GM18526 (cell line): ENCODE data around the gene CAPN5.

Experiments
- POLR2A ChIP-seq: IDR thresholded peaks from 3 replicates; pipeline ENCODE4 v1.6.1; 2011; ENCODE audit not compliant: insufficient read length; ENCODE audit errors: extremely low read depth

Gene CAPN5

DNA sequence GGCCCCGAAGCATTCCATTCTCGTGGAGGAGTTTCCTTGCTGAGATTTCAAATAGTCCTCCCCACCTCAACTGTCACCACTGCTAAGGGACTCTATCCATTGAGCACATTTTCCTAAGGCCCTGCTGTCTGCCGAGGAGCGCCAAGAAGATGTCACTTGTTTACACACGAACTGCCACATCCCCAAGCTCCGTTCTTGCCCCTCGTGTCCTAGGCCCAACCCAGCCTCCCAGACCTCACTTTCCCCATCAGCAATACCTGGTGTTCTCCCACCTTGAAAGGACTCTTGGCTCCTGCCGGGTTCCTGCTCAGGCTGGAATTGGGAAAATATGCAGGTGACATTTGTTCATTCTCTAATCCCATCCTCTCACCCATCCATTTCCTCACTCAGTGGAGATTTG is 57.3 kb downstream of the CAPN5 start:
- TF ChIP-seq POLR2A, result no peak

DNA sequence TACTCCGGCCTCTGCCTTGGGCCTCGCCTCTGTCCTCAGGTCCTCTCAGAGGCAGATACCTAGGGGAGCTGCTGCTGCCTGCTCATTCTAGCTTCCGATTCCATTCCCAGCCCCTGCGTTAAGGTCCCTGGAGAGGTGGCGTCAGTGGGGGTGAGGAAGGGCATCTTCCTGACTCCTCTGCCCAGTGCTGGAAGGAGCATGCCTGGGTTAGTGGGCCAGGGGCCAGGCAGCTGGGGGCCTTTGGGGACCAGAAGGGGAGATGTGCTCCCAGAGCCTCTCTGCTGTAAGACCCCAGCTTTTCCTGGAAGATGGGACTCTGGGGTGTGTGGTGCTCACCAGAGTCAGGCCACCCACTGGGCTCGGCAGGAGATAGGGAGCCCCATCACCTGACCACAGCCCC is 57.7 kb downstream of the CAPN5 start:
- no peak for TF ChIP-seq POLR2A

DNA sequence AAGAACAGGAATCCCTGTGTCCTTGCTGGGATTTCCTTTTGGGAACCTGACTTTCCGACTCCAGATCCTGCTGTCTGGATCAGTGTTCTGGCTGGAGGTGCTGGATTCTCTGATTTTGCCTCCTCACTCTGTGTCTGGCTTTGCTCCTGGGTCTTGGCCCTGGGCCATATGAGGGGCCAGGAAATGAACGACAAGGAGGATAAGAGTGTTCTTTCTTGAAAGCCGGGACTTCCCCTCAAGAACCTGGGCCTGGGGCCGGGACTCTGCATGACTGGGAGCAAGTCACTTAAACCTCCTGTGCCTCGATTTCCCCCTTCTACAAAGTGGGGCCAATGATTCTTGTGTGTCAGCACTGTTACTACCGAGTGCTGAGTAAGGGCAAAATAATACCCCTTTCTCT is 58.4 kb downstream of the CAPN5 start:
- TF ChIP-seq POLR2A, result no peak

DNA sequence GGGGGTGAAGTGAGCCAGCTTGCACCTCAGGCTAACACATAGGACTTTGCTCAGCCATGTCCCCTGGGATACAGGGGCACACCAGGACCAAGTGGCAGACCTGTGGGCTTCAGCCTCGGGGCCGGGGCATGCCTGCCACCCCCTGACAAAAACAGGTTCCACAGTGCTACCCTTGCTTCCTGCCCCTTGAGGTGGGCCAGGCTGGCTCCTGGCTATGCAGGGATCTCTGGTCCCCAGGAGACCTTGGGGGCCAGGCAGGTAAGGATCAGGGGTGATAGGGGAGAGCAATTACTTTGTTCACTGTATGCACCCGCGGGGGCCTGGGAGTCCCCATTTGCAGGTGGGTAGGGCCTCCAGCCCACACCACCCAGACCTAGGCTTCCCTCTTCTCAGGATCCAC is 58.9 kb downstream of the CAPN5 start:
- TF ChIP-seq POLR2A, result no peak

DNA sequence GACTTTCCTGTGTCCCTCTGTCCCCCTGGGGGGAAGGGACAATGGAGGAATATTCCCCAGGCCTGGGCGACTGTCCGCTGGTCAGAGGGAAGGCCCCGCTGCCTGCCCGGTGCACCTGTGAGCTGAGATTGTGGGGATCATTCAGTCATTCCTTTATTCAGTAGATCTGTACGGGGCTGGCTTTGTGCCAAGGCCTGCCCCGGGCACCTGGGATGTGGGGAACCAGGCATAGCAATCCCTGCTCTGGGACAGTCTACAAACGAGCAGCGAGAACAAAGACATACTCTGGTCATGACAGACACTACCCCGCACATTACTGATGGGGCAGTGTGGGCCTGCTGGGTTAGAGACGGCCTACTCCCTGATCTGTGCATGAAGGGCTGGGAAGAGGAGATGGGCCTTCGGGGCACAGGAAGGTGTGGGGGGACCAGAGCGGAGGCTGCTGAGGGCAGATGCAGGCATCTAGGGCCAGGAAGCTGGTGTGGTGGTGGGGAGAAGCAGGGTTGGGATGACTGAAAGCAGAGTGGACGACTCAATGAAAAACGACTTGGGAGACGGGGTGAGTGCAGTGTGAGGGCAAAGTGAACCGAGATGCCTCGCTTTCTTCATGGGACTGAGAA is 59.5 kb downstream of the CAPN5 start:
- no peak for TF ChIP-seq POLR2A

DNA sequence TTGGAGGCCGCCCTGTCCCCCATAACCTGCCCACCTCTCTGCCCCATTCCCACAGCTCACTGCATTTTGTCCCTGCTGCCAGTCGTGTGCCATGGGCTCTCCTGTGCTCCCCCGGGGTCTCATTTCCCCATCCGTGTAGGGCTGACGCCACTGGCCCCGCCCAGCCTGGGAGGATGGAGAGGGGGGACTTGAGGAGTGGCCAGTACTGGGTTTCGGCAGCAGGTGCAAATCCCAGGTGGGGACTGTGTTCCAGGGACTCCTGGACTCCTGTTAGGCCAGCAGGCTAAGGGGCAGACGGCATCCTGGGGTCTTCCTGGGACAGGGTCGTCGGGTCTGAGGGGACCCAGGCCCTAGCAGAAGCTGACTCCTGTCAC is 60.1 kb downstream of the CAPN5 start:
- no peak for TF ChIP-seq POLR2A

DNA sequence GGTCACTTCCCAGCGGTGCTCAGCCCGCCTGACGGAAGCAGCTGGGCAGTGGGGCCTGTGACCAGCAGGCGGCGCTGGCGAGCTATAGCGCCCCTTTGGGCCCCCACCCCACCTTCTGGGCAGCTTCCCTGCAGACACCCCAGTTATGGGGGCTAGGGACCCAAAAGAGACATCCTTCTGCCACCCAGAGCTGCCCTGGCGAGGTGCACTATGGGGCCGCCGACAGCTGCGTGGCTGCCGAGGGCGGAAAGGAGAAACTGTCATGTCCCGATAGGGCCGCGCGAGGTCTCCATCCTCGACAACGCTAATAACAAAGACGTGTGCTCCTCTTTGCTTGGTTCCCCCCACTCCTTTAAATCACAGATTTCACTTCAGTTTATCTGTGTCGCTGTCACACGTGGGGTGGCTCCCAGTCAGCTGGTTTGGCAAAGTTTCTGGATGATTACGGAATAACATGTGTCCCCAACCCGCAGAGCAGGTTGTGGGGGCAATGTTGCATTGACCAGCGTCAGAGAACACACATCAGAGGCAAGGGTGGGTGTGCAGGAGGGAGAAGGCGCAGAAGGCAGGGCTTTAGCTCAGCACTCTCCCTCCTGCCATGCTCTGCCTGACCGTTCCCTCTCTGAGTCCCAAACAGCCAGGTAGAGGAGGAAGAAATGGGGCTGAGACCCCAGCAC is 60.6 kb downstream of the CAPN5 start:
- TF ChIP-seq POLR2A, result no peak

DNA sequence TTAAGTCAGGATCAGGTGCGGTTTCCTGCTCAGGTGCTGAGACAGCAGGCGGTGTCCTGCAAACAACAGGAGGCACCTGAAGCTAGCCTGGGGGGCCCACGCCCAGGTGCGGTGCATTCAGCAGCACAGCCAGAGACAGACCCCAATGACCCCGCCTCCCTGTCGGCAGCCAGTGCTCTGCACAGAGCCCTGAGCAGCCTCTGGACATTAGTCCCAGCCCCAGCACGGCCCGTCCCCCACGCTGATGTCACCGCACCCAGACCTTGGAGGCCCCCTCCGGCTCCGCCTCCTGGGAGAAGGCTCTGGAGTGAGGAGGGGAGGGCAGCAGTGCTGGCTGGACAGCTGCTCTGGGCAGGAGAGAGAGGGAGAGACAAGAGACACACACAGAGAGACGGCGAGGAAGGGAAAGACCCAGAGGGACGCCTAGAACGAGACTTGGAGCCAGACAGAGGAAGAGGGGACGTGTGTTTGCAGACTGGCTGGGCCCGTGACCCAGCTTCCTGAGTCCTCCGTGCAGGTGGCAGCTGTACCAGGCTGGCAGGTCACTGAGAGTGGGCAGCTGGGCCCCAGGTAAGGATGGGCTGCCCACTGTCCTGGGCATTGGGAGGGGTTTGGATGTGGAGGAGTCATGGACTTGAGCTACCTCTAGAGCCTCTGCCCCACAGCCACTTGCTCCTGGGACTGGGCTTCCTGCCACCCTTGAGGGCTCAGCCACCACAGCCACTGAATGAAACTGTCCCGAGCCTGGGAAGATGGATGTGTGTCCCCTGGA is 61.3 kb downstream of the CAPN5 start, which contains the start of gene MYO7A:
Gene MYO7A (plus strand): TSS at position 327 of the 772 bp plus-strand sequence. CDS start 2,389 bp downstream, outside the sequence.
- no peak for TF ChIP-seq POLR2A

DNA sequence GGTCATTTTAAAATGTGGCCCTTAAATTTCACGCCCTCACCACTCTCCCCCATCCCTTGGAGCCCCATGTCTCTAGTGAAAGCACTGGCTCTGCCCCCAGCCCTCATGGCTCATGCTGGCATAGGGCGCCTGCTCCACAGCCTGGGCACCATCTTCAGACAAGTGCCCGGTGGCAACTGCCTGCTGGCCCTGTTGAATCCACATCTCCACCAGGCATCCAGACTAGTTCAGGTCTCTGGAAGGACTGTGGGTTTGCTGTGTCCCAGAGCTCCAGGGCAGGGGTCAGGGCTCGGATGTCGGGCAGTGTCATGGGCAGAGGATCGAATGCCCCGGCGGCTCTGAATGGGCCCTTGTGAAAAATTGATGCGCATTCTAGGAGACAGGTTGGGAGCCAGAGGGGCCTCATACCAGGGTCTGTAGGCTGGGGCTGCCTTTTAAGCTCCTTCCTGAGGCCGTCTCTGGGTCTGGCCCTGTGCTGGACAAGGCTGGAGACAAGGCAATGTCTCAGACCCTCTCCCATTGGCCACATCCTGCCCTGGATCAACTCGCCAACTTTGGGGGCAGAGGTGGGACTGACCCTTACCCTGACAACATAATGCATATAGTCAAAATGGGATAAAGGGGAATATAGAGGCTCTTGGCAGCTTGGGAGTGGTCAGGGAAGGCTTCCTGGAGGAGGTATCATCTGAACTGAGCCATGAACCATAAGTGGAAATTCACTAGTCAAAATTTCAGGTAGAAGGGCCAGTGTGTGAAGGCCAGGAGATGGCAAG is 62.5 kb downstream of the CAPN5 start:
- TF ChIP-seq POLR2A, result no peak

DNA sequence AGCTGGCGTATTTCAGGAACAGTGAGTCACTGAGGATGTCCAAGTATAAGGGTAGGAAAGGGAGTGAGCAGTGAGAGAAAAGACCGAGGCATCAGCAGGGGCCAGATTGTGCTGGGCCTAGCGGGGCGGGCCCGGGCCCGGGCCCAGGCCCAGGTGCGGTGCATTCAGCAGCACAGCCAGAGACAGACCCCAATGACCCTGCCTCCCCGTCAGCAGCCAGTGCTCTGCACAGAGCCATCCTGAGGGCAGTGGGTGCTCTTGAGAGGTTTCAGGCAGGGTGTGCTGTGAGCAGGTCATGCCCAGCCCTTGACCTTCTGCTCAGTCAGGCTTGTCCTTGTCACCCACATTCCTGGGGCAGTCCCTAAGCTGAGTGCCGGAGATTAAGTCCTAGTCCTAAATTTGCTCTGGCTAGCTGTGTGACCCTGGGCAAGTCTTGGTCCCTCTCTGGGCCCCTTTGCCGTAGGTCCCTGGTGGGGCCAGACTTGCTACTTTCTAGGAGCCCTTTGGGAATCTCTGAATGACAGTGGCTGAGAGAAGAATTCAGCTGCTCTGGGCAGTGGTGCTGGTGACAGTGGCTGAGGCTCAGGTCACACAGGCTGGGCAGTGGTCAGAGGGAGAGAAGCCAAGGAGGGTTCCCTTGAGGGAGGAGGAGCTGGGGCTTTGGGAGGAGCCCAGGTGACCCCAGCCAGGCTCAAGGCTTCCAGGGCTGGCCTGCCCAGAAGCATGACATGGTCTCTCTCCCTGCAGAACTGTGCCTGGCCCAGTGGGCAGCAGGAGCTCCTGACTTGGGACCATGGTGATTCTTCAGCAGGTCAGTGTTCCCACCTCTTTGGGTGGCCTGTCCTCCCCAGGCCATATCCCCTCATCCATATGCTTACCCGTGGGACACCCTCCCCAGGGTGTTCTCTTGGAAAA is 63.3 kb downstream of the CAPN5 start:
- TF ChIP-seq POLR2A, result no peak

DNA sequence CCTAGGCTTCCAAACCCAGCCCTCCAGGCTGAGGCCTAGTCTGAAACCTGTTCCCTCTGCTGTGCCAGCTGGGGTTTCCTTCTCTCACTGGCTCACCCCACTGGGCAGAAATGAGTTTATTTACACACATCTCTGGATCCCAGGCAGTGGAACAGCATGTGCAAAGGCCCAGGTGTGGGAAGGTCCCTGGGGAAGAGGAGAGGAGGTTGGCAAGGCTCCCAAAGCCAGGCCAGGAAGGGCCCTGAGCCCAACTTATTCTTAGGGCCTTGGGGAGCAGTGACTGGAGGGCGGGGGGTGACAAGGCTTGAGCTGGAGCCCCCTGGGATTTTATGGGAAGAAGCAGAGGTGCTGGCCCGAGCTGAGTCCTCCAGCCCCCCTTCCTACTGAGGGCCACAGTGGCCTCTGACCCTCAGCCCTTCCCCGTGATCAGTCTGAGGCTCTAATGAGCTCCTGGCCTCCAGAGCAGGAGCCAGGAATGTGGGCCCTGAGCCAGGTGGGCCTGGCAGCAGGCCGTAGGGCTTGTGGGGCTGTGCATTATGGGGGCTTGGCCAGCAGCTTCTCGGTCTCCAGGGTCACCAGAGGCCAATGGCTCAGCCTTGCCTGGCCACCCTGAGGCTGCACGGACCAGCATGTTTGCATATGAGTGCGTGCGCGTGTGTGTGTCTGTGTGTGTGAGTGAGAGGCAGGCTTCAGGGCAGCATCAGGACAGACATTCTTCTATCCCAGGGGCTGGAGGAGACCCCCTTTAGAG is 64.2 kb downstream of the CAPN5 start:
- no peak for TF ChIP-seq POLR2A

DNA sequence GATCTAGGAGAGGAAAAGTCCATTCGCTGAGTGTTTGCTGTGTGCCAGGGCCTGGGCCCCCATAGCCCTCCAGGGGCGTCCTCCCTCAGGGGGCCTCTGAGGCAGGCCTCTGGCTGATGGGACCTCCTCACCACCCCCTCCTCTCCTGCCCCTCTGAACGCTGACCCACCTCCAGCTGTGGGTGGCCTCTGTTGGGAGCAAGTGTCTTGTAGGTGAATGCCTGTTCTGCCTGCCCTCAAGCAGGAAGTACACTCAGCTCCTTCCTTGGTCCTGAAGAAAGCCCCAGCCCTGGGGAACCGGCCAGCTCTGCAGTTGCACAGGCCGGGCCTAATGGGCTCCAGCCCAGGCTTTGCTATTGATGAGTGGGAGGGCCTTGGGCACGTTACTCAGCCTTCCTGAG is 64.8 kb downstream of the CAPN5 start:
- TF ChIP-seq POLR2A, result no peak

DNA sequence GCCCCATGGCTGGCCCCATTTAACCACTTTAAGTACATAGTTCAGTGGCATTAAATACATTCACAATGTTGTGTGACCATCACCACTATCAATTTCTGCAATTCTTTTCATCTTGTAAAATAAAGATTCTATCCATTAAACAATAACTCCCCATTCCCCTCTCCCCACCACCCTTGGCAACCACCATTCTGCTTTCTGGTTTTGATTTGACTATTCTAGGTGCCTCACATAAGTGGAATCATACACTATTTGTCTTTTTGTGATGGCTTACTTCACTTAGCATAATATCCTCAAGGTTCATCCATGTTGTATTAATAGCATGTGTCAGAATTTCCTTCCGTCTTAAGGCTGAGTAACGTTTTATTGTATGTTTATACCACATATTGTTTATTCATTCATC is 68.3 kb downstream of the CAPN5 start:
- no peak for TF ChIP-seq POLR2A

DNA sequence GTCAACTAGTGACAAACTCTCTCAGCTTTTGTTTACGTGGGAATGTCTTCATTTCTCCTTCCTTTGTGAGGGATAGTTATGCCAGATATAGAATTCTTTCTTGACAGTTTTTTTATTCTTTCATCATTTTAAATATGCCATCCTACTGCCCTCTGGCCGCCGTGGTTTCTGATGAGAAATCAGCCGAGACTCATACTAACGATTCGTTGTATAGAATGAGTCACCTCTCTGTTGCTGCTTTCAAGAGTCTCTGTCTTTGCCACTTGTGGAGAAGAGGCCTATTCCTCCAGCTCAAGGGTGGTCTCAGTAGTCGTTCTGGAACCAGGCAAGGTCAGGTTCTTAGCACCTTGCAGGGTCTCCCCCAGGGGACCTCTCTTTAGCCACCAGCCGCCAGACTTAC is 69.3 kb downstream of the CAPN5 start:
- TF ChIP-seq POLR2A, result no peak
